HG02943 (cell line): ENCODE measurements around the gene CHRNA10.
"Not testable (repeated sequence)": the region's sequence is repeated elsewhere in the genome, so short reads cannot be mapped to it uniquely, and the experiment has no call there.

ENCODE experiments used
- ATAC-seq: cut with Tn5 transposase; IDR thresholded peaks from one replicate; pipeline ENCODE4 v1.9.1; 2021; ENCODE audit warnings: mild to moderate bottlenecking, low read depth, moderate library complexity; ENCODE audit not compliant: unreplicated experiment

The CHRNA10 gene

GRCh38 chr11:3666023-3666530 is 5.1 kb downstream of the CHRNA10 start:
- no peak for ATAC-seq

GRCh38 chr11:3665336-3666022 is 5.7 kb downstream of the CHRNA10 start:
- ATAC-seq = no peak

GRCh38 chr11:3664032-3664630 is 7.1 kb downstream of the CHRNA10 start:
- ATAC-seq = no peak

- ATAC-seq = no peak
Observed at GRCh38 chr11:3662856-3663255, 8.3 kb downstream of the CHRNA10 start.

GRCh38 chr11:3660960-3661359 is 10.2 kb downstream of the CHRNA10 start:
- ATAC-seq = no peak

GRCh38 chr11:3659595-3660515 is 11.3 kb downstream of the CHRNA10 start:
- no peak for ATAC-seq

- ATAC-seq = no peak
Observed at GRCh38 chr11:3658252-3658651, 12.9 kb downstream of the CHRNA10 start.

GRCh38 chr11:3657331-3657730 is 13.9 kb downstream of the CHRNA10 start:
- ATAC-seq = not testable (repeated sequence)

GRCh38 chr11:3655547-3655946 is 15.6 kb downstream of the CHRNA10 start:
- no peak for ATAC-seq

- ATAC-seq = not testable (repeated sequence)
Observed at GRCh38 chr11:3652514-3652913, 18.7 kb downstream of the CHRNA10 start.

GRCh38 chr11:3649374-3649773 is 21.8 kb downstream of the CHRNA10 start:
- ATAC-seq = not testable (repeated sequence)

- not testable (repeated sequence) for ATAC-seq
Observed at GRCh38 chr11:3648843-3649242, 22.3 kb downstream of the CHRNA10 start.

- no peak for ATAC-seq
Observed at GRCh38 chr11:3645552-3645951, 25.6 kb downstream of the CHRNA10 start.

- no peak for ATAC-seq
Observed at GRCh38 chr11:3644817-3645235, 26.4 kb downstream of the CHRNA10 start, which contains the start of gene ART1. ART1 (plus strand) TSS chr11:3645128; CDS start chr11:3659214, 14,086 bp downstream.

- ATAC-seq = not testable (repeated sequence)
Observed at GRCh38 chr11:3643102-3643546, 28.1 kb downstream of the CHRNA10 start.

GRCh38 chr11:3642071-3642951 is 28.9 kb downstream of the CHRNA10 start:
- no peak for ATAC-seq

- ATAC-seq = no peak
Observed at GRCh38 chr11:3641701-3642070, 29.5 kb downstream of the CHRNA10 start, which contains the start of gene ART5. ART5 (minus strand) TSS chr11:3641992; CDS start chr11:3641862, 130 bp downstream.

GRCh38 chr11:3641191-3641590 is 30.0 kb downstream of the CHRNA10 start:
- no peak for ATAC-seq

- no peak for ATAC-seq
Observed at GRCh38 chr11:3639841-3640240, 31.3 kb downstream of the CHRNA10 start.

- ATAC-seq = no peak
Observed at GRCh38 chr11:3638513-3638912, 32.7 kb downstream of the CHRNA10 start.
